Measurements from ENCODE around the gene CCDC78. TPM values are rescaled to one million over a fixed set of nuclear protein-coding genes. Genes with fewer than 3 reads are reported as not detected.

The CCDC78 gene
- total and polyA plus RNA-seq, 2 of the 13 experiments (the other 11 are each of a cell fraction or from before 2014, with no cell fraction given) = 0.53 to 1.5 TPM

GRCh38 chr16:760545-761343 lies 34.5 kb upstream of the CCDC78 start, which contains the start of gene MSLN:
Gene MSLN, plus strand, starts transcription at chr16:760734. Its CDS starts 1,947 bp downstream, at chr16:762681.
- Histone ChIP-seq H3K4me3 (replicated peaks in 1 of 3; ENCODE audit: insufficient read depth in 1 of 3, low read depth in 2 of 3, low read length in 3 of 3) (peak within 1 kb of the TSS; percentile 40 to 68 (median 41); a peak in 5 of 6 replicates), H4K20me1 (ENCODE audit: insufficient read depth, low read length) (no peaks in the 10 kb centered on the region), H3K4me1 (ENCODE audit: insufficient read depth, low read length) (peaks cover 32% of the 10 kb centered on the region), H3K27ac (ENCODE audit: extremely low read length, insufficient read depth, low read length) (no peak within 1 kb of the TSS), H3K4me2 (ENCODE audit: low read depth, low read length) (peak within 1 kb of the TSS; percentile 84), H3K27me3 (ENCODE audit: control insufficient read depth in 1 of 2, insufficient read depth in 2 of 2, low read length in 2 of 2) (peaks cover 3 to 17% of the 10 kb centered on the region in 2 experiments; a peak in 4 of 5 replicates), H3K36me3 (replicated peaks in 1 of 2; ENCODE audit: control insufficient read depth in 1 of 2, insufficient read depth in 2 of 2, low read length in 2 of 2) (no peaks in the 10 kb centered on the region), H3K79me2 (ENCODE audit: insufficient read depth, low read length) (no peaks in the 10 kb centered on the region), H2AFZ (ENCODE audit: low read length) (no peak within 1 kb of the TSS), H3K9ac (ENCODE audit: insufficient read depth, low read depth, low read length) (peak within 1 kb of the TSS; percentile 19; the same call in 1 of the 2 replicates), H3K9me3 (ENCODE audit: low read length) (no peaks in the 10 kb centered on the region)
- ChIA-PET CTCF (ENCODE audit: low intra/inter-chr PET ratio, low total read pairs) (no interaction called here), POLR2A (interaction anchor here (0.8 to 2.0 kb wide), 14 partner anchors 9 to 66 kb away, joined by 3 to 18 read pairs (median 4); partner anchors contain the start of genes ANTKMT, CCDC78, CHTF18 and CIAO3)
- intact Hi-C loops (cut with micrococcal nuclease; ENCODE audit: unreplicated experiment) = no loop called here
- 8% methylated on average over 11 of the region's 37 CpGs for WGBS (ENCODE audit: low lambda C conversion rate)
- ATAC-seq (peak; percentile 76), FAIRE-seq (no peak), DNase-seq (ENCODE audit: low spot score) (peak; percentile 61)
- BruUV-seq (replicated peaks) = TSS peak; percentile 50
- in situ Hi-C loops (cut with HindIII; ENCODE audit: extremely low pct_ligation_motif_present, low pct_unique_long_range_greater_than_20kb) = no loop called here
- no peak for TF ChIP-seq NFAT5 (CRISPR knock-in tag; IDR thresholded peaks at IDR 0.05)
- TF ChIP-seq HDAC2 (CRISPR knock-in tag; IDR thresholded peaks at IDR 0.05) = peak; percentile 15; the same call in 1 of the 2 replicates
- TF ChIP-seq RARG (CRISPR knock-in tag; IDR thresholded peaks at IDR 0.05; ENCODE audit: low read depth) = no peak
- 0 out of 2 replicates have a peak, but pooled peaks have one; percentile 12 for TF ChIP-seq DRAP1 (CRISPR knock-in tag; IDR thresholded peaks at IDR 0.05)
- no peak for TF ChIP-seq FOXO4 (CRISPR knock-in tag; conservative IDR thresholded peaks at IDR 0.05)
- no peak for TF ChIP-seq PREB (CRISPR knock-in tag; IDR thresholded peaks at IDR 0.05)
- no peak for TF ChIP-seq RFX3 (CRISPR knock-in tag; IDR thresholded peaks at IDR 0.05)
- no peak for TF ChIP-seq ZNF282 (IDR thresholded peaks at IDR 0.05; ENCODE audit: partially characterized antibody)
- TF ChIP-seq CENPT (CRISPR knock-in tag; IDR thresholded peaks at IDR 0.05; ENCODE audit: low read depth) = no peak
- no peak for TF ChIP-seq STAG1 (CRISPR knock-in tag; IDR thresholded peaks at IDR 0.05)
- no peak for TF ChIP-seq CBX5 (CRISPR knock-in tag; IDR thresholded peaks at IDR 0.05; ENCODE audit: borderline replicate concordance)
- no peak for TF ChIP-seq ZNF30 (CRISPR knock-in tag; IDR thresholded peaks at IDR 0.05)
- peak; percentile 69; the same call in 1 of the 2 replicates for TF ChIP-seq ZNF563 (CRISPR knock-in tag; IDR thresholded peaks at IDR 0.05)
- no peak for TF ChIP-seq HNRNPH1 (optimal IDR thresholded peaks at IDR 0.05; ENCODE audit: low read depth, low read length)
